Measurements from ENCODE around the gene RREB1.

The RREB1 gene

DNA sequence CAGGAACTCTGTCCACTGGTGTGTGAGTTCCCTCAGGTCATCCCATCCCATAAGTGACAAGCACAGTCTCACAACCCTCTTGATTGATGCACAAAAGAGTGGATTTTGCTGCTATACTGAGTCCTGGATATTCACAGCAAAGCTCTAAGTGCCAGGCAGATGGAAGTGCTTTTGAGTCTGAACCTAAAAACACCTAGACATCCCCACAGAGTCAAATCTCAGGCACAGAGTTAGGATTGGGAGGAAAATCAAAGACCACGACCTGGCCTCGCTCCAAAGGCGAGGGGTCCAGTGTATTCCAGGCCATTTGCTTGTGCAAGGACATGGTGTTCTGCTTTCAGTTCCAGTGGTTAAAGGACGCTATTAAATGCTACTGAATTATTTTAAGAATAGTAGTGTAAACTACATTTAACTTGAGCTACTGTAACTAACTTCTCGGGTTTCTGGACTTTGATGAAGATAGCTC lies 56.8 kb downstream of the RREB1 start:
- Histone ChIP-seq H3K9me3 (ENCODE audit: control insufficient read depth, low read length) (no peaks in the 10 kb centered on the region), H3K4me1 (ENCODE audit: control insufficient read depth, insufficient read depth, low read length, poor library complexity, severe bottlenecking) (no peaks in the 10 kb centered on the region), H3K4me3 (ENCODE audit: insufficient read depth, low read depth, low read length, poor library complexity, severe bottlenecking) (no peak overlapping the region), H3K27ac (ENCODE audit: insufficient read depth, low read length, poor library complexity, severe bottlenecking) (no peak overlapping the region), H3K36me3 (ENCODE audit: control insufficient read depth, insufficient read depth, low read length) (no peaks in the 10 kb centered on the region), H3K27me3 (replicated peaks; ENCODE audit: control insufficient read depth, insufficient read depth, low read length, poor library complexity, severe bottlenecking) (no peaks in the 10 kb centered on the region)
- DNase-seq: no peak

DNA sequence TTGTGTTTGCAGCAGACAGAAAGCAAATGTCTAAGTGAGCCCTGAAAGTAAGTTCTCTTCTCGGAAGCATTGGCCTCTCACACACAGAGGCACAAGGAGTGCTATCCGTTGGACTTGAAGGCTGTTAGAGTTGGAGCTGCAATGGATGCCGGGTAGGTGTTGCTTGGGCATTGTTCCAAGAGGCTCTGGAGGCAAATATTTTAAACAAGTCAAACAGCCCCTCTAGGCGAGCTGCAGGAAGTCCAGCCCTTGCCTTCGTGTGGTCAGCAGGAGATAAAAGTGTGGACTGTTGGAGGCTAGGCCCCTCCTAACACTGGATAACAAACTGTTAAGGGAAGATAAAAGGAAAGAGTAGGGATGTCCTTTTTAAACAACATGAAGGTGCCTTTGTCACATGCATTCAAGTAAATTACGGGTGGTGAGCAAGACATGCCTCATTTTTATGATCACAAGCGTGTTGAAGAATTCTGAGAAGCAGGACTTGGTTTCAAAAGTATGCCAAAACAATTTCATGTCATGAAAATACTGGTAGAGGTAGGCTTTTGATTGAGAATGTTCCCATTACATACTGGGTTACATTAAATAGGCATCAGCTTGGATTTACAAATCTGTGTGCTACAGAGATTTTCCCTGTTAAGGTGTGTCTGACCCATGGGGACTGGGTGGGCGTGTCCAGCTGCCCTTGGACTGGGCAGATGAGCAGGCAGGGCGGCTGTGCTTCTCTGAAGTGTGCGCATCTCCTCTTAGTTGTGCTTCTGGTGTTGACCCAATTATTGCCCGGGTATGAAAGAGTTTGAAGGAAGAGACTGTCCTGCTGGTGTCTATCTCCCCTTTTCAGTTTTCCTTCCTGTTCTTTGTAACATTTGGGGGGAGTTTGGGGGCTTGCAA lies 57.5 kb downstream of the RREB1 start:
- no peaks in the 10 kb centered on the region for H3K36me3 ChIP-seq (ENCODE audit: control insufficient read depth, insufficient read depth, low read length)
- no peak overlapping the region for H3K27ac ChIP-seq (ENCODE audit: insufficient read depth, low read length, poor library complexity, severe bottlenecking)
- no peak for DNase-seq
- H3K4me1 ChIP-seq (ENCODE audit: control insufficient read depth, insufficient read depth, low read length, poor library complexity, severe bottlenecking): no peaks in the 10 kb centered on the region
- no peaks in the 10 kb centered on the region for H3K27me3 ChIP-seq (replicated peaks; ENCODE audit: control insufficient read depth, insufficient read depth, low read length, poor library complexity, severe bottlenecking)
- H3K4me3 ChIP-seq (ENCODE audit: insufficient read depth, low read depth, low read length, poor library complexity, severe bottlenecking): no peak overlapping the region
- no peaks in the 10 kb centered on the region for H3K9me3 ChIP-seq (ENCODE audit: control insufficient read depth, low read length)

- H3K4me3 ChIP-seq (ENCODE audit: insufficient read depth, low read depth, low read length, poor library complexity, severe bottlenecking): no peak overlapping the region
- DNase-seq: no peak
- H3K27ac ChIP-seq (ENCODE audit: insufficient read depth, low read length, poor library complexity, severe bottlenecking): no peak overlapping the region
- H3K27me3 ChIP-seq (replicated peaks; ENCODE audit: control insufficient read depth, insufficient read depth, low read length, poor library complexity, severe bottlenecking): no peaks in the 10 kb centered on the region
- H3K36me3 ChIP-seq (ENCODE audit: control insufficient read depth, insufficient read depth, low read length): no peaks in the 10 kb centered on the region
- H3K9me3 ChIP-seq (ENCODE audit: control insufficient read depth, low read length): no peaks in the 10 kb centered on the region
- no peaks in the 10 kb centered on the region for H3K4me1 ChIP-seq (ENCODE audit: control insufficient read depth, insufficient read depth, low read length, poor library complexity, severe bottlenecking)
These were observed 58.1 kb downstream of the RREB1 start for GRCh38 chr6:7165890-7166267.

DNA sequence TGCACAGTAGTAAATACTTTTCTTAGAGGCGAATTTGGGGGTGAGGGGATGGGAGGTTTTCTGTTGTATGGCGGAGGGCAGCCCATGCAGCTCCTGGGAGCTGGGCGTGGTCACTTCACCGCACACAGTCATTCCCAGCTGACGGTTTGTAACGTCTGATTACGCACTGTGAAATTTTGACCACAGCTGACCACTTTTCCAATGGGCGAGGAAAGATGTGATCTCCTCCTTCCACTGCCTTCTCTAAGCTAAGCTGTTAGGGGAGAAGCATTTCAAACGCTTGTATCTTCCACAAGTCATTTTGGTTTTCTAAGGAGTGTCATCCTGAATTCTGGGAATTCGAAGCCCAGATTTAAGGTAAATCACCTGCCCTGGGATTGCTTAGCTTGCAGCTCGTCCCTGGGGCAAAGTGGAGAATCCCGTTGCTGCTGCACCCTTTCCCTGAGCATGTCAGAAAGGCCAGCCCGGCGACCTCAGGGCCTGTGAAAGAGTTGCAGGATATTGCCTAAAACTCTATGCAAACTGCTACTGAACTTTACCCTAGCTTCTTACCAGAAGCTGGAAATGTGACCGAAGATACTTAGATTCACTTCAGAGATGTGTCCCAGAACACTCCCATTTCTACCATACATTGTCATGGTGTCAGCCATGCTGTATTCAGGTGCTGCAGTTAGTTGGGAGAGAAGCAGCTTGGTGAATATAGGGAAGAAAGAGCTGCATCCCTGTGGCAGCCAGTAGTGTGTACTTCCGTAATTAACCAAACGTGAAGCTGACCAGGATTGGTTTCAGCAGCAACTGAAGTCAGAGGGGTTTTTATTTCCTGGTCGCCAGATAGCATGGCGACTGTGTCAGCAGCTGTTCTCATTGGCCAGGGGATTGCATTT lies 58.9 kb downstream of the RREB1 start:
- Histone ChIP-seq H3K4me3 (ENCODE audit: insufficient read depth, low read depth, low read length, poor library complexity, severe bottlenecking) (no peak overlapping the region), H3K4me1 (ENCODE audit: control insufficient read depth, insufficient read depth, low read length, poor library complexity, severe bottlenecking) (no peaks in the 10 kb centered on the region), H3K9me3 (ENCODE audit: control insufficient read depth, low read length) (no peaks in the 10 kb centered on the region), H3K36me3 (ENCODE audit: control insufficient read depth, insufficient read depth, low read length) (no peaks in the 10 kb centered on the region), H3K27ac (ENCODE audit: insufficient read depth, low read length, poor library complexity, severe bottlenecking) (no peak overlapping the region), H3K27me3 (replicated peaks; ENCODE audit: control insufficient read depth, insufficient read depth, low read length, poor library complexity, severe bottlenecking) (no peaks in the 10 kb centered on the region)
- no peak for DNase-seq

- Histone ChIP-seq H3K4me1 (ENCODE audit: control insufficient read depth, insufficient read depth, low read length, poor library complexity, severe bottlenecking) (no peaks in the 10 kb centered on the region), H3K4me3 (ENCODE audit: insufficient read depth, low read depth, low read length, poor library complexity, severe bottlenecking) (no peak overlapping the region), H3K36me3 (ENCODE audit: control insufficient read depth, insufficient read depth, low read length) (no peaks in the 10 kb centered on the region), H3K27ac (ENCODE audit: insufficient read depth, low read length, poor library complexity, severe bottlenecking) (no peak overlapping the region), H3K9me3 (ENCODE audit: control insufficient read depth, low read length) (no peaks in the 10 kb centered on the region), H3K27me3 (replicated peaks; ENCODE audit: control insufficient read depth, insufficient read depth, low read length, poor library complexity, severe bottlenecking) (no peaks in the 10 kb centered on the region)
- no peak for DNase-seq
These were observed 61.5 kb downstream of the RREB1 start for GRCh38 chr6:7169296-7169721.

DNA sequence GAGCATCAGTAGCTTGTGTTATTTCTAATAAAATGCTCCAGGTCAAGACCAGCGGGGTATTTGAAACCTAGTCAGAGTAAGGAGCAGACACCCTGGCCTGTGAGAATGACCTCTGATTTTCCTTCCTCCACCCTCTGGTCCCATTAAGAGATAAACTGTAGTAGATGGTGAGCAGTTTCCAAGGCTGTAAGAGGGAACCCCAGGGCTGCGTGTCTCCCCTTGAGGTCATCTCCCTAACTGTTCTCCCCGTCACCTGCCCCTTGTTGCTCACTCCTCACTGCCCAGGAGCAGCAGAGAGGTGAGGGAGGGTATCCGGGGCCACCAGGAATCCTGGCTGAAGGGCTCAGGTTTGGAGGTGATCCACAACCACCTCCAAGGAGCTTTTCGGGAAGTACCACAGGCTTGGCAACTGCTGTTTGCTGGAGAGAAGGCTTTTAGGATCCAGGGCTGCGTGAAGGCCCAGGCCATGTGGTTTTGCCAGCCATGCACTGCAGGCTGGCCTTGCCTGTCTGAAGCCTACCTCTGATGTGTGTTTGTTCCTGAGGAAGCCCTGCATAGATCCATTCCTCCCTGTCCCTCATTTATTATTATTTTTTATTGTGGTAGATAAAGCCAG lies 62.5 kb downstream of the RREB1 start:
- Histone ChIP-seq H3K4me3 (ENCODE audit: insufficient read depth, low read depth, low read length, poor library complexity, severe bottlenecking) (no peak overlapping the region), H3K27ac (ENCODE audit: insufficient read depth, low read length, poor library complexity, severe bottlenecking) (no peak overlapping the region), H3K27me3 (replicated peaks; ENCODE audit: control insufficient read depth, insufficient read depth, low read length, poor library complexity, severe bottlenecking) (no peaks in the 10 kb centered on the region), H3K4me1 (ENCODE audit: control insufficient read depth, insufficient read depth, low read length, poor library complexity, severe bottlenecking) (no peaks in the 10 kb centered on the region), H3K36me3 (ENCODE audit: control insufficient read depth, insufficient read depth, low read length) (no peaks in the 10 kb centered on the region), H3K9me3 (ENCODE audit: control insufficient read depth, low read length) (no peaks in the 10 kb centered on the region)
- no peak for DNase-seq

GRCh38 chr6:7171119-7171518 lies 63.4 kb downstream of the RREB1 start:
- no peaks in the 10 kb centered on the region for H3K4me1 ChIP-seq (ENCODE audit: control insufficient read depth, insufficient read depth, low read length, poor library complexity, severe bottlenecking)
- H3K9me3 ChIP-seq (ENCODE audit: control insufficient read depth, low read length): no peaks in the 10 kb centered on the region
- H3K27me3 ChIP-seq (replicated peaks; ENCODE audit: control insufficient read depth, insufficient read depth, low read length, poor library complexity, severe bottlenecking): no peaks in the 10 kb centered on the region
- no peak overlapping the region for H3K27ac ChIP-seq (ENCODE audit: insufficient read depth, low read length, poor library complexity, severe bottlenecking)
- H3K4me3 ChIP-seq (ENCODE audit: insufficient read depth, low read depth, low read length, poor library complexity, severe bottlenecking): no peak overlapping the region
- no peak for DNase-seq
- no peaks in the 10 kb centered on the region for H3K36me3 ChIP-seq (ENCODE audit: control insufficient read depth, insufficient read depth, low read length)

DNA sequence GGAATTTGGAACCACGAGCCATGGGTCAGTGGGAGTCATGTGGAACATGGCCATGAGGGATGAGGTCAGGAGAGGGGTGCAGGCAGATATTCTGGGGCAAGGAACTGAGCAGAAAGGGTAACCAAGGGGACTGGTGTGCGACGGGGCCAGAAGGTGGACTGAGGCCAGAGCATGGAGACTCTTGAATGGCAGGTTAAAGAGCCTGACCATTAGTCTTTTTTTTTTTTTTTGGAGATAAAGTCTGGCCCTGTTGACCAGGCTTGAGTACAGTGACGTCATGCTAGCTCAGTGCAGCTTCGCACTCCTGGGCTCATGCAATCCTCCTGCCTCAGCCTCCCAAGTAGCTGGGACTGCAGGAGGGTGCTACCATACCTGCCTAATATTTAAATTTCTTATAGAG lies 64.0 kb downstream of the RREB1 start:
- Histone ChIP-seq H3K27ac (ENCODE audit: insufficient read depth, low read length, poor library complexity, severe bottlenecking) (no peak overlapping the region), H3K4me1 (ENCODE audit: control insufficient read depth, insufficient read depth, low read length, poor library complexity, severe bottlenecking) (no peaks in the 10 kb centered on the region), H3K27me3 (replicated peaks; ENCODE audit: control insufficient read depth, insufficient read depth, low read length, poor library complexity, severe bottlenecking) (no peaks in the 10 kb centered on the region), H3K4me3 (ENCODE audit: insufficient read depth, low read depth, low read length, poor library complexity, severe bottlenecking) (no peak overlapping the region), H3K36me3 (ENCODE audit: control insufficient read depth, insufficient read depth, low read length) (no peaks in the 10 kb centered on the region), H3K9me3 (ENCODE audit: control insufficient read depth, low read length) (no peaks in the 10 kb centered on the region)
- DNase-seq: no peak

DNA sequence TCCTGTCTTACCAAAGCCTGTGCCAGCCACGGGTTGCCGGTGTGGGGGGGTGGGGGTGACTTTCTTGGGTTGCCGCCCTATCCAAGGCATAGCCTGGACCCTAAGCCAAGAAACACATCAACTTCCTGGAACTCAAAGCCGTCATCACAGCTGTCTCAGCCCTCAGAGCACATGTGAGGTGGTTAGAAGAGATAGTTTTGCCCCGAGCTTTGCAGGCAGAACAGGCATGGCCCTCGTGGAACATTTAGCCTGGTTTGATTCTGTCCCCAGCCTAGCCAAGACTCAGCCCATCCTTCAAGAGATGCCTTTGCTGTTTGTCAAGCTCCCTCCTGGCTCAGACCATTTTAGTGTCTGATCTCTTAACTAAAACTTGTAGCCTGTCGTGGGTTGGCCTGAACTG lies 64.9 kb downstream of the RREB1 start:
- Histone ChIP-seq H3K36me3 (ENCODE audit: control insufficient read depth, insufficient read depth, low read length) (no peaks in the 10 kb centered on the region), H3K9me3 (ENCODE audit: control insufficient read depth, low read length) (no peaks in the 10 kb centered on the region), H3K27me3 (replicated peaks; ENCODE audit: control insufficient read depth, insufficient read depth, low read length, poor library complexity, severe bottlenecking) (no peaks in the 10 kb centered on the region), H3K4me1 (ENCODE audit: control insufficient read depth, insufficient read depth, low read length, poor library complexity, severe bottlenecking) (no peaks in the 10 kb centered on the region), H3K27ac (ENCODE audit: insufficient read depth, low read length, poor library complexity, severe bottlenecking) (no peak overlapping the region), H3K4me3 (ENCODE audit: insufficient read depth, low read depth, low read length, poor library complexity, severe bottlenecking) (no peak overlapping the region)
- no peak for DNase-seq

Data from effector memory CD4-positive, alpha-beta T cell (primary cell).